Liver (tissue), 9 donors: Measurements from ENCODE around the gene CAPN1. TPM values are rescaled to one million over a fixed set of nuclear protein-coding genes. Genes with fewer than 3 reads are reported as not detected.

Source experiments
- DNase-seq: peaks from one replicate; pipeline ENCODE4 v3.0.0-alpha.2; 2017; ENCODE audit warnings: low spot score
- H3K27ac ChIP-seq, 2 donors: one replicate each; pipeline ENCODE4 v1.7.0; 2013; ENCODE audit warnings: inconsistent platforms in 2 of 2, low read length in 2 of 2, control low read depth in 1 of 2, low read depth in 1 of 2, mild to moderate bottlenecking in 1 of 2
- H3K27me3 ChIP-seq, 4 donors: one replicate each; pipeline versions ENCODE4 v1.6.1 to v1.7.0; 2013; ENCODE audit warnings: low read length in 3 of 4, inconsistent platforms in 1 of 4, mild to moderate bottlenecking in 1 of 4, moderate library complexity in 1 of 4; ENCODE audit not compliant: control insufficient read depth in 4 of 4, insufficient read depth in 4 of 4
- H3K36me3 ChIP-seq, 4 donors: one replicate each; pipeline versions ENCODE4 v1.6.1 to v1.7.0; 2013; ENCODE audit warnings: low read length in 3 of 4, mild to moderate bottlenecking in 3 of 4, low read depth in 1 of 4, moderate library complexity in 1 of 4; ENCODE audit not compliant: control insufficient read depth in 4 of 4, insufficient read depth in 3 of 4
- H3K4me1 ChIP-seq, 4 donors: one replicate each; pipeline versions ENCODE4 v1.6.1 to v1.7.0; 2013; ENCODE audit warnings: low read length in 3 of 4, mild to moderate bottlenecking in 3 of 4, moderate library complexity in 1 of 4; ENCODE audit not compliant: control insufficient read depth in 4 of 4, insufficient read depth in 4 of 4
- H3K4me3 ChIP-seq, 3 donors: one replicate each; pipeline versions ENCODE4 v1.6.1 to v1.7.0; 2013; ENCODE audit warnings: low read length in 3 of 3, control low read depth in 1 of 3, low read depth in 1 of 3, mild to moderate bottlenecking in 1 of 3
- H3K9ac ChIP-seq, 2 donors: one replicate each; pipeline ENCODE4 v1.7.0; 2013; ENCODE audit warnings: low read length in 2 of 2, mild to moderate bottlenecking in 2 of 2, moderate library complexity in 2 of 2, control low read depth in 1 of 2, low read depth in 1 of 2
- H3K9me3 ChIP-seq, 4 donors: one replicate each; pipeline versions ENCODE4 v1.6.1 to v1.7.0; 2013; ENCODE audit warnings: low read length in 3 of 4; ENCODE audit not compliant: control insufficient read depth in 4 of 4
- ATF3 ChIP-seq: IDR thresholded peaks from 2 replicates; pipeline ENCODE4 v1.6.1; 2016; ENCODE audit warnings: antibody characterized with exemption
- CTCF ChIP-seq: fragments of 150-350 bp; IDR thresholded peaks from 2 replicates; pipeline ENCODE4 v1.5.1; 2017; ENCODE audit warnings: improper control_type of control experiment, low read depth, low read length; ENCODE audit not compliant: missing input control
- EGR1 ChIP-seq, 2 donors: IDR thresholded peaks; 2 replicates each; pipeline ENCODE4 v1.6.1; 2016 to 2018; ENCODE audit warnings: antibody characterized with exemption in 2 of 2, low read depth in 2 of 2
- FOXA1 ChIP-seq: IDR thresholded peaks from 2 replicates; pipeline ENCODE4 v1.6.1; 2016; ENCODE audit warnings: antibody characterized with exemption
- FOXA2 ChIP-seq: IDR thresholded peaks from 2 replicates; pipeline ENCODE4 v1.6.1; 2016; ENCODE audit warnings: antibody characterized with exemption
- GABPA ChIP-seq, 2 donors: IDR thresholded peaks in 1 of 2; conservative IDR thresholded peaks in 1 of 2; 2 replicates each; pipeline ENCODE4 v1.6.1; 2016; ENCODE audit warnings: antibody characterized with exemption in 2 of 2, mild to moderate bottlenecking in 1 of 2, moderate library complexity in 1 of 2
- HNF4A ChIP-seq, 2 donors: conservative IDR thresholded peaks; 2 replicates each; pipeline ENCODE4 v1.6.1; 2016; ENCODE audit warnings: antibody characterized with exemption in 2 of 2, mild to moderate bottlenecking in 2 of 2
- HNF4G ChIP-seq: IDR thresholded peaks from 2 replicates; pipeline ENCODE4 v1.6.1; 2016; ENCODE audit warnings: antibody characterized with exemption
- JUND ChIP-seq, 2 donors: IDR thresholded peaks; 2 replicates each; pipeline ENCODE4 v1.6.1; 2016; ENCODE audit warnings: antibody characterized with exemption in 2 of 2
- MAX ChIP-seq: IDR thresholded peaks from 2 replicates; pipeline ENCODE4 v1.6.1; 2016; ENCODE audit warnings: antibody characterized with exemption
- NR2F2 ChIP-seq: IDR thresholded peaks from 2 replicates; pipeline ENCODE4 v1.6.1; 2016; ENCODE audit warnings: antibody characterized with exemption
- RAD21 ChIP-seq, 2 donors: IDR thresholded peaks; 2 replicates each; pipeline ENCODE4 v1.6.1; 2016; ENCODE audit warnings: antibody characterized with exemption in 2 of 2, mild to moderate bottlenecking in 2 of 2
- REST ChIP-seq: IDR thresholded peaks from 2 replicates; pipeline ENCODE4 v1.6.1; 2016; ENCODE audit warnings: antibody characterized with exemption, mild to moderate bottlenecking
- RXRA ChIP-seq, 2 donors: IDR thresholded peaks; 2 replicates each; pipeline ENCODE4 v1.6.1; 2017 to 2018; ENCODE audit warnings: antibody characterized with exemption in 2 of 2, mild to moderate bottlenecking in 1 of 2
- SP1 ChIP-seq: IDR thresholded peaks from 2 replicates; pipeline ENCODE4 v1.6.1; 2018; ENCODE audit warnings: antibody characterized with exemption, mild to moderate bottlenecking
- TAF1 ChIP-seq: conservative IDR thresholded peaks from 2 replicates; pipeline ENCODE4 v1.6.1; 2016; ENCODE audit warnings: antibody characterized with exemption, mild to moderate bottlenecking
- YY1 ChIP-seq: IDR thresholded peaks from 2 replicates; pipeline ENCODE4 v1.6.1; 2016; ENCODE audit warnings: antibody characterized with exemption, mild to moderate bottlenecking
- ZBTB33 ChIP-seq: IDR thresholded peaks from 2 replicates; pipeline ENCODE4 v1.6.1; 2016; ENCODE audit warnings: antibody characterized with exemption
- WGBS: extraction: QIAGEN DNeasy Blood & Tissue Kit; methylation state at CpG from one replicate; pipeline ENCODE4 v1.1.7; 2013; 5-methylcytosine and 5-hydroxymethylcytosine counted together
- polyA plus RNA-seq, 2 donors: library from polyadenylated mRNA; stranded (reverse) in 1 of 2; unstranded in 1 of 2; fragments of 200-250 nt in 1 of 2; fragments of >200 nt in 1 of 2; fragmentation: Nextera tagmentation in 1 of 2; extraction: Ambion mirVana in 1 of 2; gene quantifications; one replicate each; pipeline versions ENCODE4 v1.2.1 to v1.2.3, GENCODE V29; 2013 to 2015
- total RNA-seq, 2 donors: library from RNA; depleted of rRNA; stranded (reverse); fragments of >200 nt; gene quantifications; one replicate each; pipeline ENCODE4 v1.2.3, GENCODE V29; 2014
- donor health status: healthy.
- donor health status: healthy.
- donor health status: healthy.
- donor health status: healthy.
- donor health status: healthy.

The CAPN1 gene
- total and polyA plus RNA-seq, 4 donors: 39.6 to 183 (median 65.1) TPM

GRCh38 chr11:65204646-65205601 is 23.2 kb downstream of the CAPN1 start:
- no peaks in the 10 kb centered on the region for H3K9me3 ChIP-seq
- no peak overlapping the region for H3K9ac ChIP-seq
- peaks cover 0 to 13% (median under 1%) of the 10 kb centered on the region in 4 donors for H3K4me1 ChIP-seq
- 72% methylated on average over 38 of the region's 38 CpGs for WGBS
- TF ChIP-seq ZBTB33 (no peak), EGR1 (IDR thresholded peaks at IDR 0.05; ENCODE audit: low read depth in 2 of 2) (no peak), CTCF (peak; percentile 83), MAX (no peak), REST (no peak), RXRA (IDR thresholded peaks at IDR 0.05) (no peak), GABPA (IDR thresholded peaks at IDR 0.05 in 1 of 2, conservative IDR thresholded peaks at IDR 0.05 in 1 of 2) (no peak), NR2F2 (no peak), FOXA2 (no peak), YY1 (no peak), HNF4A (conservative IDR thresholded peaks at IDR 0.05) (no peak), HNF4G (no peak), TAF1 (no peak), SP1 (no peak), FOXA1 (no peak), JUND (IDR thresholded peaks at IDR 0.05) (no peak), ATF3 (no peak), RAD21 (IDR thresholded peaks at IDR 0.05) (peak; percentile 73 to 84)
- no peak overlapping the region for H3K27ac ChIP-seq
- H3K27me3 ChIP-seq: no peaks in the 10 kb centered on the region
- H3K4me3 ChIP-seq: no peak overlapping the region
- peak; percentile 65 for DNase-seq
- H3K36me3 ChIP-seq: peaks cover 3 to 31% (median 19%) of the 10 kb centered on the region in 4 donors
